Urinary bladder (tissue), 4 donors: ENCODE results near the gene SMARCA2. TPM values are rescaled to one million over a fixed set of nuclear protein-coding genes. Genes with fewer than 3 reads are reported as not detected.
A peak's percentile ranks its signal among the peaks of the same experiment; 100 is the strongest.

Source experiments
- DNase-seq: peaks from one replicate; pipeline ENCODE4 v3.0.0-alpha.2; 2015; ENCODE audit errors: extremely low spot score
- H3K27ac ChIP-seq: one replicate; pipeline ENCODE4 v1.5.1; 2013; ENCODE audit warnings: low read depth, mild to moderate bottlenecking, moderate library complexity
- H3K36me3 ChIP-seq: one replicate; pipeline ENCODE4 v1.6.1; 2013; ENCODE audit warnings: mild to moderate bottlenecking, moderate library complexity; ENCODE audit not compliant: insufficient read depth
- H3K4me1 ChIP-seq: one replicate; pipeline ENCODE4 v1.6.1; 2013; ENCODE audit warnings: mild to moderate bottlenecking, moderate library complexity; ENCODE audit not compliant: insufficient read depth
- H3K4me3 ChIP-seq: one replicate; pipeline ENCODE4 v1.5.1; 2013; ENCODE audit warnings: low read depth, low read length
- WGBS: extraction: QIAGEN DNeasy Blood & Tissue Kit; methylation state at CpG from one replicate; pipeline ENCODE4 v1.1.7; 2013; 5-methylcytosine and 5-hydroxymethylcytosine counted together
- polyA plus RNA-seq: library from polyadenylated mRNA; stranded (reverse); fragments of 200-250 nt; gene quantifications from one replicate; pipeline ENCODE4 v1.2.3, GENCODE V29; 2013
- total RNA-seq: library from RNA; depleted of rRNA; stranded (reverse); fragments of >200 nt; gene quantifications from one replicate; pipeline ENCODE4 v1.2.3, GENCODE V29; 2014
- donor health status: healthy with polysubstance abuse.
- donor health status: healthy.

Gene SMARCA2
- total and polyA plus RNA-seq, 2 donors: 73.2 to 183 TPM

- 81% methylated on average over 3 of the region's 3 CpGs for WGBS
- no peak for DNase-seq
- H3K4me3 ChIP-seq: no peak overlapping the region
- H3K27ac ChIP-seq: no peak overlapping the region
- H3K4me1 ChIP-seq: no peaks in the 10 kb centered on the region
- no peaks in the 10 kb centered on the region for H3K36me3 ChIP-seq
Measured at GRCh38 chr9:2229109-2229721, 214.1 kb downstream of the SMARCA2 start.

- no peak overlapping the region for H3K27ac ChIP-seq
- H3K4me3 ChIP-seq: no peak overlapping the region
- DNase-seq: no peak
- WGBS: 94% methylated on average over 2 of the region's 2 CpGs
- H3K36me3 ChIP-seq: no peaks in the 10 kb centered on the region
- no peaks in the 10 kb centered on the region for H3K4me1 ChIP-seq
Measured at GRCh38 chr9:2230362-2230761, 215.2 kb downstream of the SMARCA2 start.

- Histone ChIP-seq H3K36me3 (no peaks in the 10 kb centered on the region), H3K27ac (no peak overlapping the region), H3K4me3 (no peak overlapping the region), H3K4me1 (no peaks in the 10 kb centered on the region)
- DNase-seq: no peak
- WGBS: 100% methylated on average over 1 of the region's 1 CpG
Measured at GRCh38 chr9:2231101-2231500, 216.0 kb downstream of the SMARCA2 start.

- Histone ChIP-seq H3K27ac (no peak overlapping the region), H3K4me3 (no peak overlapping the region), H3K36me3 (no peaks in the 10 kb centered on the region), H3K4me1 (no peaks in the 10 kb centered on the region)
- no peak for DNase-seq
- WGBS: 39% methylated on average over 2 of the region's 2 CpGs
Measured at GRCh38 chr9:2231829-2232228, 216.7 kb downstream of the SMARCA2 start.

GRCh38 chr9:2233274-2233673 lies 218.1 kb downstream of the SMARCA2 start:
- H3K36me3 ChIP-seq: no peaks in the 10 kb centered on the region
- no peak overlapping the region for H3K27ac ChIP-seq
- H3K4me3 ChIP-seq: no peak overlapping the region
- H3K4me1 ChIP-seq: no peaks in the 10 kb centered on the region
- WGBS: 77% methylated on average over 3 of the region's 3 CpGs
- no peak for DNase-seq

- no peaks in the 10 kb centered on the region for H3K36me3 ChIP-seq
- DNase-seq: peak; percentile 45
- no peak overlapping the region for H3K27ac ChIP-seq
- no peak overlapping the region for H3K4me3 ChIP-seq
- no peaks in the 10 kb centered on the region for H3K4me1 ChIP-seq
- 52% methylated on average over 5 of the region's 5 CpGs for WGBS
Measured at GRCh38 chr9:2234371-2234893, 219.3 kb downstream of the SMARCA2 start.

GRCh38 chr9:2235623-2236022 lies 220.5 kb downstream of the SMARCA2 start:
- no peak for DNase-seq
- whole genome bisulfite sequencing: 91% methylated on average over 5 of the region's 5 CpGs

GRCh38 chr9:2236850-2237249 lies 221.7 kb downstream of the SMARCA2 start:
- H3K4me1 ChIP-seq: no peaks in the 10 kb centered on the region
- WGBS: 90% methylated on average over 3 of the region's 3 CpGs
- H3K4me3 ChIP-seq: no peak overlapping the region
- H3K27ac ChIP-seq: no peak overlapping the region
- no peaks in the 10 kb centered on the region for H3K36me3 ChIP-seq
- no peak for DNase-seq

More at GRCh38 chr9:2235623-2236022, 220.5 kb downstream of the SMARCA2 start:
- Histone ChIP-seq H3K4me3 (no peak overlapping the region), H3K4me1 (no peaks in the 10 kb centered on the region), H3K36me3 (no peaks in the 10 kb centered on the region), H3K27ac (no peak overlapping the region)

DNA sequence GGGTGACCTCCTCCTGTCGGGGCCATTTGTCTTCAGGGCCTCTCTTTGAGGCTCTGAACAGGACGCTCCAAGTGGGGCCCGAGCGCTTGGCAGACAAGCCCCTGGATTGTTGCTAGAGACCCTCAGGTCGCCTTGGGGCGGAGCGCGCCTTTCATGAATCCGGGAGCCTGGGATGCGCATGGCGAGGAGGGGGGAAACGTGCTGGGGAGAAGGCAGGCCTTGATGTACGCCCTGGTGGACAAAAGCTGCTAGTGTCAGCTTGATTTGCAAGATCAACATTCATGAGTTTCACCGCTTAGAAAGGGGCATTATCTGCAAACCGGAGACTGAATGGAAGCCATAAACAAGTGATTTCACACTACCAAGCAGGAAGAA lies 226.3 kb downstream of the SMARCA2 start:
- Histone ChIP-seq H3K27ac (no peak overlapping the region), H3K4me1 (no peaks in the 10 kb centered on the region), H3K36me3 (no peaks in the 10 kb centered on the region), H3K4me3 (peak overlapping the region; percentile 41)
- 9% methylated on average over 15 of the region's 15 CpGs for WGBS
- DNase-seq: peak; percentile 51

DNA sequence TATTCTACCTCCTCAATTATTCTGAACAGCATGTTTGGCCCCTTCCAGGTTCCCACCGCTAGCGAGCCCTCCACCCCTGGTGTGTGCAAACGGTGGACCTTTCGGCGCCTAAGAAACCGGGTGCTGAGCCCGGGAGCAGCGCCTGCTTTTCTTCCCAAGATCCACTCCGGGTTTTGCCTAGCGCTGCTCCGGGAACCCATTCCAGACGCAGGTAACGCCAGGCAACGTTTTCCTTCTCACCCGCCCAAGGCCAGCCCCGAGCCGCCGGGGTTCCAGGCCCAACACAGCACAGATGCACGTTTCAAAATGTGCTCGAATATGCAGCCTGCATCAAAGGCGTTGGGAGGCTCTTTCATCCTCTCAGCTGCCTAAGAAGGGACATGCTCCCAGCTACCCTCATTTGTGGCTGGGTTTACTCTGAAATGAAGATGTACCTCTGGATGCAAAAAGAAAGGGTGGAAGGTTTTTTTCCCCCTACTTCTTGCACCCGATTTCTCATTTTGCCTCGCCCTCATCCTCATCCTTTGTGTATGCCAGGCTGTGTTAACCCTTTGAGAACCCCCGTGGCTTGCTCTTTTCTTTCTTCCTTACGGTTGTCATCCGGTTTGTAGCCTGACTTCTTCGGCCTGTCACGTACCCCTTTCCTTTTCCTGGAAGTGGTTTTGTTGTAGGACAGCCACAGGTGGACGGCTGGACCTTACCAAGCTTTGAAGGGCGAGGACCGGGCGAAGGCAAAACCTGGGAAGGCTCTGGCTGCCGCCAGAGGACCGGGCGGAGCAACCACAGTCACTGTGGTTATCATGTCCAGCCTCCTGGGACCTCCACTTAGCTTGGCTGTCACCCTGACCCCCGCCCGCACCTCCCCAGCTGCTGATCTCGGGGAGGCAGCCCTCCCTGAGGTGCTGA lies 226.9 kb downstream of the SMARCA2 start:
- under 1% methylated on average over 38 of the region's 38 CpGs for WGBS
- Histone ChIP-seq H3K4me1 (no peaks in the 10 kb centered on the region), H3K27ac (no peak overlapping the region), H3K36me3 (no peaks in the 10 kb centered on the region), H3K4me3 (peak overlapping the region; percentile 41)
- DNase-seq: peak; percentile 90

- no peak overlapping the region for H3K27ac ChIP-seq
- no peak overlapping the region for H3K4me3 ChIP-seq
- no peak for DNase-seq
- no peaks in the 10 kb centered on the region for H3K4me1 ChIP-seq
- H3K36me3 ChIP-seq: no peaks in the 10 kb centered on the region
- 32% methylated on average over 11 of the region's 11 CpGs for WGBS
Measured at GRCh38 chr9:2242831-2243330, 227.7 kb downstream of the SMARCA2 start.
